ENCODE data around the gene TMEM82.

TMEM82 gene

DNA sequence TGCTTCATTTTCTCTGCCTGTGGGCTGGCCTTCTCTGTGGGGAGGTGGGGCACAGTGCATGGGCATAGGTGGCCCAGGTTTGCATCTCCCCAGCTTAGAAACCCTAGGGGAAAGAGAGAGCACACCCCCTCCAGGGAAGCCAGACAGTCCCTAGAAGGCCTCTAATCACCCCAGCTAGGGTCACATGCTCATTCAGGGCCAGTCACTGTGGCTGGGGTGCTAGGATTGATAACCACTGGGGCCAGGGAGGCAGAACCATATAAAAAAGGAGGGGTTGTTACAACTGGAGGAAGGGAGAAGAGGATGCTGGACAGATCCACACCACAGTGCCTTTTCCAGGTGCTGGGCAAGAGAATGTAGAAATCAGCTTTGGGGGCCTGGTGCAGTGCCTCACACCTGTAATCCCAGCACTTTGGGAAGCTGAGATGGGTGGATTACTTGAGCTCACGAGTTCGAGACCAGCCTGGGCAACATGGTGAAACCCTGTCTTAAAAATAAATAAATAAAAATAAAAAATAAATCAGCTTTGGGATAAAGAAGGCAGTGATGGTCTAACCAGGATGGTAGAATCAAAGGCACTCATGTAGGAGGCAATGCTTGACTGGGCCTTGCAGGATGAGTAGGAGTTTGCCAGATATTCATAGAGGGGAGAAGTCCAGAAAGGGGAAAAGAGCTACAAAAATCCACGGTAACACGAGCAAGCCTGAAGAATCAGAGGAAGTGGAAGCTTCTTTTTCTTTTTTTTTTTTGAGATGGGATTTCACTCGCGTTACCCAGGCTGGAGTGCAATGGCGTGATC lies 35.8 kb downstream of the TMEM82 start:
- 91 to 93% methylated on average over 6 to 7 of the region's 7 CpGs for WGBS, 2 experiments
- no peaks in the 10 kb centered on the region for H3K4me1 ChIP-seq (ENCODE audit: control insufficient read depth, insufficient read depth, low read length)
- peaks cover 6% of the 10 kb centered on the region for H3K36me3 ChIP-seq (ENCODE audit: control insufficient read depth, insufficient read depth, low read length)
- no peaks in the 10 kb centered on the region for H3K27me3 ChIP-seq (ENCODE audit: control insufficient read depth, insufficient read depth, low read length, poor library complexity, severe bottlenecking)
- no peak overlapping the region for H3K4me3 ChIP-seq (ENCODE audit: insufficient read depth, low read depth, low read length)
- H3K9me3 ChIP-seq (ENCODE audit: control insufficient read depth, low read length), result no peaks in the 10 kb centered on the region
- H3K27ac ChIP-seq (ENCODE audit: insufficient read depth, low read depth, low read length, poor library complexity, severe bottlenecking), result no peak overlapping the region

DNA sequence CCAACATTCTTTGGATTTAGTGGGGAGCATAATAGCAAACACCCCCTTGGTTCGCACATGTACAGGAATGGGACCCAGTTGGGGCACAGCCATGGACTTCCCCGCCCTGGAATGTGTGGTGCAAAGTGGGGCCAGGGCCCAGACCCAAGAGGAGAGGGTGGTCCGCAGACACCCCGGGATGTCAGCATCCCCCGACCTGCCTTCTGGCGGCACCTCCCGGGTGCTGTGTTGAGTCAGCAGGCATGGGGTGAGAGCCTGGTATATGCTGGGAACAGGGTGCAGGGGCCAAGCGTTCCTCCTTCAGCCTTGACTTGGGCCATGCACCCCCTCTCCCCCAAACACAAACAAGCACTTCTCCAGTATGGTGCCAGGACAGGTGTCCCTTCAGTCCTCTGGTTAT lies 43.4 kb downstream of the TMEM82 start:
- Histone ChIP-seq H3K36me3 (ENCODE audit: control insufficient read depth, insufficient read depth, low read length) (no peaks in the 10 kb centered on the region), H3K4me3 (ENCODE audit: insufficient read depth, low read depth, low read length) (no peak overlapping the region), H3K27ac (ENCODE audit: insufficient read depth, low read depth, low read length, poor library complexity, severe bottlenecking) (no peak overlapping the region), H3K27me3 (ENCODE audit: control insufficient read depth, insufficient read depth, low read length, poor library complexity, severe bottlenecking) (no peaks in the 10 kb centered on the region), H3K4me1 (ENCODE audit: control insufficient read depth, insufficient read depth, low read length) (no peaks in the 10 kb centered on the region), H3K9me3 (ENCODE audit: control insufficient read depth, low read length) (no peaks in the 10 kb centered on the region)
- 94 to 96% methylated on average over 8 of the region's 8 CpGs for WGBS, 2 experiments

DNA sequence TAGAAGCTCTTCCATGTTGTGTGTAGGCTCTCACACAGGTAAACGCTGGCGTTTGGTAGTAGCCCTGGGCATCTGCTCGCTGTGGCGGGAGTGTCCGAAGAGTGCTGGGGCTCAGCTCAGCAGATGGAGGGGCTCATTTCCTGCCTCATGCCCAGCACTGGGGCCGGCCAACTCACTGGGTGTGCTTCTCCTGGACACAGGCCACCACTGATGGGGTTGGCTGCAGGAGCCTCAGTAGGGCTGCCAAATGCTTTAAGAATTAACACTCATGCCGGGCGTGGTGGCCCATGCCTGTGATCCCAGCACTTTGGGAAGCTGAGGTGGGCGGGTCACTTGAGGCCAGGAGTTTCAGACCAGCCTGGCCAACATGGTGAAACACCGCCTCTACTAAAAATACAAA lies 44.3 kb downstream of the TMEM82 start:
- H3K36me3 ChIP-seq (ENCODE audit: control insufficient read depth, insufficient read depth, low read length), result no peaks in the 10 kb centered on the region
- H3K9me3 ChIP-seq (ENCODE audit: control insufficient read depth, low read length), result no peaks in the 10 kb centered on the region
- no peak overlapping the region for H3K27ac ChIP-seq (ENCODE audit: insufficient read depth, low read depth, low read length, poor library complexity, severe bottlenecking)
- WGBS, 2 experiments, result 92 to 94% methylated on average over 10 of the region's 10 CpGs
- no peak overlapping the region for H3K4me3 ChIP-seq (ENCODE audit: insufficient read depth, low read depth, low read length)
- no peaks in the 10 kb centered on the region for H3K4me1 ChIP-seq (ENCODE audit: control insufficient read depth, insufficient read depth, low read length)
- no peaks in the 10 kb centered on the region for H3K27me3 ChIP-seq (ENCODE audit: control insufficient read depth, insufficient read depth, low read length, poor library complexity, severe bottlenecking)

DNA sequence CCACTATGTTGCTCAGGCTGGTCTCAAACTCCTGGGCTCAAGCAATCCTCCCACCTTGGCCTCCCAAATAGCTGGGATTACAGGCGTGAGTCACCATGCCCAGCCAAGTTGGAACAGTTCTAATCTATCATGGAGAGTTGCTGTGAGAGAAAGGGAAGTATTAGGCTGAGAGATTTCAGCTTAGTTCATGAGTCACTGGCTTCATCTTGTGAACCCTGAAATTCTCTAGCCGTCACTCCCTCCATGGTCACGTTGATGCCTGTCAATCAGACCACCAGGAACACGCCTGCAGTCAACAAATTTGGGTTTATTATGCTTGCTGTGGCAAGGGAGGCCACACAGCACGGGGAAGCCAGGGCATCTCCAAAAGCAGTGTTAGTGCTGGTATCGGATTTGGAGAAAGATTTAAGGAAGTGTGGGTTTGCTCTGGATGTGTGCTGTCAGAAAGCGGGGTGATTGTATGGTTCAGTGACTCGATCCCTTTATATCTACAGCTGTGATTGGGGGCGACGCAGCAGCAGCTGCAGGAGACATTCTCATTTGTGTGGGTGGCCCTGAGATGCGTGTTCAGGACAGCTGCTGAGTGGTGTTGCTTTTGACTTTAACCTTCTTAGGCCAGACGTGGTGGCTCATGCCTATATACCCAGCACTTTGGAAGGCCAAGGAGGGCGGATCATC lies 46.5 kb downstream of the TMEM82 start:
- no peak overlapping the region for H3K4me3 ChIP-seq (ENCODE audit: insufficient read depth, low read depth, low read length)
- 91 to 94% methylated on average over 13 of the region's 13 CpGs for WGBS, 2 experiments
- H3K27ac ChIP-seq (ENCODE audit: insufficient read depth, low read depth, low read length, poor library complexity, severe bottlenecking), result no peak overlapping the region
- no peaks in the 10 kb centered on the region for H3K27me3 ChIP-seq (ENCODE audit: control insufficient read depth, insufficient read depth, low read length, poor library complexity, severe bottlenecking)
- H3K36me3 ChIP-seq (ENCODE audit: control insufficient read depth, insufficient read depth, low read length), result no peaks in the 10 kb centered on the region
- H3K9me3 ChIP-seq (ENCODE audit: control insufficient read depth, low read length), result no peaks in the 10 kb centered on the region
- H3K4me1 ChIP-seq (ENCODE audit: control insufficient read depth, insufficient read depth, low read length), result no peaks in the 10 kb centered on the region

DNA sequence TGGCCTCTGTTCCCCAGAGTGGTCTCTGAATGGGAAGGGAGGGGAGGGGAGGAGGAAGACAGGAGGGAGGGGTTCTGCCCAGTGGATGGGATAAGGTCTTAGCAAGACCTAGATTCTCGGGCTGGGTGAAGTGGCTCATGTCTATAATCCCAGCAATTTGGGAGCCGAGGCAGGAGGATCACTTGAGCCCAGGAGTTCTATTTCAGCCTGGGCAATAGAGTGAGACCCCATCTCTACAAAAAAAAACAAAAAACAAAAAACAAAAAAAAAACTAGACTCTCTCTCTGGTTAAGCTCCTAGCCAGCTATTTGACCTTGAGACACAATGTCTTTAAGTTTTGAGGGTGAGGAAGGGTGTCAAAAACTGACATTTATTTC lies 53.8 kb downstream of the TMEM82 start:
- Histone ChIP-seq H3K9me3 (ENCODE audit: control insufficient read depth, low read length) (no peaks in the 10 kb centered on the region), H3K4me1 (ENCODE audit: control insufficient read depth, insufficient read depth, low read length) (peaks cover 11% of the 10 kb centered on the region), H3K36me3 (ENCODE audit: control insufficient read depth, insufficient read depth, low read length) (no peaks in the 10 kb centered on the region), H3K27me3 (ENCODE audit: control insufficient read depth, insufficient read depth, low read length, poor library complexity, severe bottlenecking) (no peaks in the 10 kb centered on the region), H3K27ac (ENCODE audit: insufficient read depth, low read depth, low read length, poor library complexity, severe bottlenecking) (no peak overlapping the region), H3K4me3 (ENCODE audit: insufficient read depth, low read depth, low read length) (no peak overlapping the region)
- WGBS, 2 experiments, result 81 to 96% methylated on average over 2 of the region's 2 CpGs
